Fibroblast of skin of right biceps (primary cell): ENCODE measurements around the gene GPR39.
"Not testable (repeated sequence)": the region's sequence is repeated elsewhere in the genome, so short reads cannot be mapped to it uniquely, and the experiment has no call there.

Experiments used
- DNase-seq: peaks from one replicate; pipeline ENCODE4 v3.0.0-alpha.2; 2013

Gene GPR39

DNA sequence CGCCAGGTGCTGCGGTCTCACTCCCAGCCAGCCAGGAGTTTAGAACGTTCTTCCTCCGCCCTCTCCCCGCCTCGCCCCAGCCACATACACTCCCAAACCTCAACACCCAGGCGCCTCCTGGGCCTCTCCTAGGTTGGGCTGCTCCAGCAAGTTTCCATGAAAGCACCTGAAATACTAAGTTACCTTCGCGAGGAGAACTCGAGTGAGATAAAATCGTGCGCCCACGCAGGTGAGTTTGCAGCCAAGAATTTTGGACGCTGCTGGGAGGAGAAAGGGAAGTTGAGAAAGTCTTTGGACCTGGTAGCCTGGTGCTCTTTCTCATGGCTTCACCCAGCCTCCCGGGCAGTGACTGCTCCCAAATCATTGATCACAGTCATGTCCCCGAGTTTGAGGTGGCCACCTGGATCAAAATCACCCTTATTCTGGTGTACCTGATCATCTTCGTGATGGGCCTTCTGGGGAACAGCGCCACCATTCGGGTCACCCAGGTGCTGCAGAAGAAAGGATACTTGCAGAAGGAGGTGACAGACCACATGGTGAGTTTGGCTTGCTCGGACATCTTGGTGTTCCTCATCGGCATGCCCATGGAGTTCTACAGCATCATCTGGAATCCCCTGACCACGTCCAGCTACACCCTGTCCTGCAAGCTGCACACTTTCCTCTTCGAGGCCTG lies at the start of gene GPR39:
GPR39 (plus strand) TSS at position 83 of the 673 bp plus-strand sequence.
- no peak for DNase-seq

DNA sequence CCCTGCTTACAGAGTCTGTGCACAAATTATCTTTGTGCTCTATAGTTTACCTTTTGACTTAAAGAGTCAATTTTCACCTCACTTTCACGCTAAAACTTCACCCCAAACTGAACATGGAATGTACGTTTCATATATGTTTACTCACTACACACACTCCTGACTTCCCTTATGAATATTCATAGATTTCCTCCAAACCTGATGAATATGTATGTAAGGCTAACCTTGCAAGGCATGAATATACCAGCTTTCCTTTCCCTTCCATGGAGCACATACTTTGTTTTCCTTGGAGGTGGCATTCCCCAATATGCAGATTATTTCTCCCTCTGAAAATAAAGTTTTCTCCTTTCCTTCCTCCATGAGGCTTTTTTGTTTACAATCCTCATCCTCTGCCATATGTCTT lies 48.4 kb upstream of the GPR39 start:
- no peak for DNase-seq

DNA sequence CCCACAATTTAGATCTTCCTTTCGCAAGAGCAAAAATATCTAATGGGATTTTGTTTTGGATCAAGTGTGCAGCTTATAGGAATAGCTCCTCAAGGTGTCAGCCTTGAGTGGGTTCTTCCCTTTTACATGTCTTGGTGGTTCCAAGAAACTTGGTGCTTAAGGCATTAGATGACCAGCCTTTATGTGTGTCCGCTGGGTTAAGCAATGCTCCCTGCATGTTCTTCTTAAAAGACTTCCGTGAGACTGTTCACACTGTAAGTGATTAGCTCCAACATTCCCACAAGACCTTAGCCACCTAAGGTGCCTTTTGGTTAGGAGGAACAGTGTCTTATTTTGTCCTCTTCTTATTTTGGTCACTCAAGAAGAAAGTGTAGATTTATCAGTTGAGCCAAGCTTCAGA lies 44.3 kb upstream of the GPR39 start:
- no peak for DNase-seq

DNA sequence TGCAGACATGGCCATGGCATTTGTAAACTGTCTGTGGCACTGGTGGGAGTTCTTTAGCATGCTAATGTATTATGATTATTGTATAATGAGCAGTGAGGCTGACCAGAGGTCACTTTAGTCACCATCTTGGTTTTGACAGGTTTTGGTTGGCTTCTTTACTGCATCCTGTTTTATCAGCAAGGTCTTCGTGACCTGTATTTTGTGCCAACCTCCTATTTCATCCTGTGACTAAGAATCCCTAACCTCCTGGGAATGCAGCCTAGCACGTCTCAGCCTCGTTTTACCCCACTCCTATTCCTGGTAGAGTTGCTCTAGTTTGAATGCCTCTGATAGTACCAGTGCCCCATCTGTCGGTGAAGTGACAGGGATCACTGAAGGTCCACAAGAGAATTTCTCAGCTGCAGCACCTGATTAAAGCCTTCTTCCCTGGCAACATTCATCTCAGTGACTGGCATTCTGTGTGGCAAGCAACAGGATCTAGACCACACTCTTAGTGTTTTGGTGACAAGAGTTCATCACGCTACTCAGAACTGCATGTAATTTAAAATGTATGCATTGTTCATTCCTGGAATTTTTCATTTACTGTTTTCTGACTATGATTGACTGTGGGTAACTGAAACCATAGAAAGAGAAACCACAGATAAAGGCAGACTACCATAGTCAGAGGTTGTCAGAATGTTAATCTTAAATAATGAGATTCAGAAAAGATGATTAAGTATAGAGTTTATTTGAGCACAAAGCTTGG lies 43.0 kb upstream of the GPR39 start:
- no peak for DNase-seq

DNA sequence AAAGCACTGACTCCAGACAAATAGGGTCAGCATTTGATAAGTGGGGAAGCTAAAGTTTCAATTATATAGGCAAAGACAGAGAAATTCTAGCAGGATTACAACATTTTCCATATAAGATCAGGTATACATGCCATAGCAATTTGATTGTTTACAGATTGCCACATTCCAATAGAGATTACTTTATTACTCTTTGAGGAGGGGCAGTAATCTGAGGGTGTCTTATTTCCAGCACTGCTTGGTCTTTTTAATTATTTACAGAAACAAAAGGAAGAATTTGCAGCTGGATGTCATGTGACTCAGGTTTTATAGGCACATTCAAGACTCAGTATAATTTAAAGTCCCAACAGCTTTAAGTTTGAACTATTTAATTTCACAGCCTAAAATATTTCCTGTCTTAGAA lies 42.5 kb upstream of the GPR39 start:
- no peak for DNase-seq

DNA sequence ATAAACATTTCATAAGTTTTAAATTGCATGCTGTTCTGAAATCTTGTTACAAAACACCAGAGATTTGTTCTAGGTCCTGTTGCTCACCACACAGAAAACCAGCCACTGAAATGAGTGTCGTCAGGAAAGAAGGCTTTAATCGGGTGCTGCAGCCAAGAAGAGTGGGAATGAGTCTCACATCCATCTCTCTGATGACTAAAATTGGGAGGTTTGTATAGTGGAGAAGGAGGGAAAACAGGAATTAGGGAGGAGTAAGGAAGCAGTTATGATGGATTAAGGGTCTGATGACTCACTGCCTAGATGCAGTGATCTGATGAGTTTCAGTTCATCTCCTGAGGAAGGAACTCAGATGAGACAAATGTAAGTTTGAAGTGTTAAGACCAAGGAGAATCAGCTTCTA lies 42.1 kb upstream of the GPR39 start:
- peak; percentile 43 for DNase-seq

DNA sequence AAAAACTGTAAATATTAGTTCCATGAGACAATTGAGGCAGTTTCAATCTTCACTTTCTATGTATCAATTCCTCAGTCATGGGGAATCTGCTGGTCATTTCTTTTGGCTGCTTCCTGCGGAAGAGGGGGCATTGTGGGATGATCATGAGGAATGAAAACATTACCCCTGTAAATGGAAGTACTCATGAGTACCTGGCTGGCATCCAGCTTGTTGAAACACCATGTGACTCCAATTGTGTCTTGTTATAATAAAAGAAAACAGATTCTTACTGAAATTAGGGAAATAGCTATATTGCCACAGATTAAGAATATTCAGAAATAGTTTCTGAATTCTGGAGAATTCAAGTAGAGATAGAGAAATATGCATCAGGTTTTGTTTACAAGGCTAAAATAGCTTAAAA lies 41.6 kb upstream of the GPR39 start:
- DNase-seq: no peak

DNA sequence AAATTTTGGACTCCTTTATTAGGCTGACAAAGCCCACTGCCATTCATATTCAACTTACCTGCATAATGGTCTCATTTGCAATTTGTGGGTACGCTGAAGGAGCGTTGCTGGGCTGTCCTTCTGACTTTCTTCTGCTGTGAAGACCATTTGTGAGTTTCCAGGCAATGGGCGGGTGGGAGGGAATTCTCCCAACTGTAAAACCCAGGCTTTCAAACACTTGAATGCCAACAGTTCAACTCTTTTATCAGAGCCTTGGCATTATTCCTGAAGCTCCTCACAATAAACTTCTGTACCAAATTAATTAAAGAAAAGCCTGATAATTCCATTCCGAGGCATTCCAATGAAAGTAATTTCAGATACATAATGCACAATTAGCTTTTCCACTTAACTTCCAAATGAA lies 35.2 kb upstream of the GPR39 start:
- DNase-seq: no peak

DNA sequence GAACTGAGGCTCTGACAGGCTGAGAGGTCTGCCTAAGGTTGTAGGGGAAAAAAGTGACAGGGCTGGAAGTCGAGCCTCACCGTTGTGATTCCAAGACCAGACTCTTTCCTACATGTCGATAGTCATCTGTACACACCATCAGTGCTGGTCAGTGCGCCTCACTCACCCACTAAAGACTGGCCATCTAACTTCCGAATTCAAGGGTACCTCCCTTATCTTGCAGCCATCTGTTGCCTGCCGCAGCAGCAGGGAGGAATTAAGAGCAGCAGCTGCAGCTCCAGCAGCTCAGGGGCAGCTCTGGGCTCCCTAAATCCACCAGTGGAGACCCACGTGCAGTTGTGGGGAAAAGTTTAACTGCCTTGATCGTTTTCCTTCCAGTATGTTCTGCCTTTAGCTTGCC lies 32.6 kb upstream of the GPR39 start:
- DNase-seq: no peak

DNA sequence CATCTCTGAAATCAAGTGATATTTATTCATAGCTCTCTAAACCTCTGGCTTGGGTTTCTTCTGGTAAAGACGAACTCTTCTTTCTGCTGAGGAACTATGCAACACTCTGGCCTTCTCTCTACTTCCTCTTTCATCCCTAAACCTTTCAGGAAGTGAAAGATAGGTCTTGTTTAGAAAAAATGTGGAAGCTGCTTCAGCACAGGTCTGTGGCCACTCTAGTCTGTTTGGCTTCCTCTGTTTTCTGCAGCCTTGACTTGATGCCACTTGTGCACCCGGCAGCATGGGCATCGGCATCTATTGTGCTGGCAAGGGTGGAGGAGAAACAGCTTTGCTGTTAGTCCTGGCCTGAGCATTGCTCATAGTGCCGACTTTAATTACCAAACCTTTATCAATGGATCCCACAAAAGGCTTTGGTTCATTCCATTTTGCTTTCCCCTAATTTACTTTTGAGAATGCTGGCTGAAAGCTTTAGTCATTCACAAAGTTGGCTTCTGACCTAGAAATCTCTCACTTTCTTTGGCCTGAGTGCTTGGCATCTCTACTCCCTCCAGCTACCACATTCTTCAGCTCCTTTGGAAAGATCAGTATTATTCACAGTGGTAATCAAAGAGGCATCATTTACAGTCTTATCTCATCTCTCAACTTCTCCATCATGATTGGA lies 32.0 kb upstream of the GPR39 start:
- no peak for DNase-seq

DNA sequence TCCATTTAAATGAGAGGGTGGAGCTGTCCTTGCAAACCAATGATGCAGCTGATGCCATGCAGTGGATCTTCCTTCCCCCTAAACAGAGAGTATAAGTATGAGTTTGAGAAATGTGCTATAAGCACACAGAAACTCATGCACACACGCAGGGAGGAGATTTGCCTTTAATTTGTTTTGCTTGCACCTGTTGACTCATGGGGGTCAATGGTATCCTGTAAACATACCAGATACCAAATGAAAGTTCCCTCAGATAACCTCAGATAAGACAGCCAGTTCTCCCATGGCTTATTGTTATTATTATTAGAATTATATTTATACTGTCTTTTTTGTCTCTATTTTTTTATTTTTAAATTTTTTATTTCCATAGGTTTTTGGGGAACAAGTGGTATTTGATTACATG lies 29.5 kb upstream of the GPR39 start:
- DNase-seq: no peak

DNA sequence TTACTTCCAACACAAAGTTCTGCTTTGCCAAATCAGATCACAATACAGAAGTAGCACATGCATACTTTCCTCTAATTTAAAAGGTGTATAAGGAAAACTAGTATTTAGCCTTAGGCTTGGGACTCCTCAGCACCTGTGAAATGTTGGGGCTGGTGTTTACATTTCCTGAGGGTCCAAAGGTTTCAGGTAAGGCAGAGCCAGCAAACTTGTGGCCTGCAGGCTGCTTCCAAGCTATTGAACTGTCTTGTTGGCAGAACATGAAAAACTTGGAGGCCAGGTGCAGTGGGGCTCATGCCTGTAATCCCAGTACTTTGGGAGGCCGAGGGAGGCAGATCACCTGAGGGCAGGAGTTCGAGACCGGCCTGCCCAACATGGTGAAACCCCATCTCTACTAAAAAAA lies 26.5 kb upstream of the GPR39 start:
- DNase-seq: no peak

DNA sequence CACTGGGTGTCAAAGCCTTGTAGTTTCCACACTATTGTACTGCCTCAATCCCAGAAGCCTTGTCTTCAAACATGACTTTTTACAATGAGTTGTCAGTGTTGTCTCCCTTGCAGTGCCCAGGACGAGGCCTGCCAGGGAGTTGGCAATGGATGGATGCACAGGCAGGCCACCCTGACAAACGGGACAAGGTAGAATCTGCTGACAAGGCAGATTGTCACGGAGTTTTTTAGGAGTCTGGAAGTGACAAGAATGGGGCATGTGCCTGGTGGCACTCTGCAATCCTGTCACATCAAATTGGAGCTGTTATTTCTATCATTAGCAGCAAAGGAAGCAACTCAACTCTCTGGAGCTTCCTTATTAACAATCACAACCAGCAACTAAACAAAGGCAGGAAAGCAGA lies 25.2 kb upstream of the GPR39 start:
- DNase-seq: no peak

DNA sequence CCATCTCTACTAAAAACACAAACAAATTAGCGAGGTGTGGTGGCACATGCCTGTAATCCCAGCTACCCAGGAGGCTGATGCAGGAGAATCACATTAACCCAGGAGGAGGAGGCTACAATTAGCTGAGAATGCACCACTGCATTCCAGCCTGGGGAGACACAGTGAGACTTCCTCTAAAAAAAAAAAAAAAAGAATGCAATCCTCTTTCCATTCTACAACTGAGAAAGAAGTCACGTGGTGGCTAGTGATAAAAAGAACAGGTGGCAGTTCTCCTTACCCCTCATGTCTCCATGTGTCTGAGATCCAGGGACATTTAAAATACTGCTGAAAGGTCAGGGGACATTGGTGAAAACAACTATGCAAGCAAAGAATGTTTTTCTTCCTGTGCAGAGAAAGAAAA lies 24.4 kb upstream of the GPR39 start:
- no peak for DNase-seq

DNA sequence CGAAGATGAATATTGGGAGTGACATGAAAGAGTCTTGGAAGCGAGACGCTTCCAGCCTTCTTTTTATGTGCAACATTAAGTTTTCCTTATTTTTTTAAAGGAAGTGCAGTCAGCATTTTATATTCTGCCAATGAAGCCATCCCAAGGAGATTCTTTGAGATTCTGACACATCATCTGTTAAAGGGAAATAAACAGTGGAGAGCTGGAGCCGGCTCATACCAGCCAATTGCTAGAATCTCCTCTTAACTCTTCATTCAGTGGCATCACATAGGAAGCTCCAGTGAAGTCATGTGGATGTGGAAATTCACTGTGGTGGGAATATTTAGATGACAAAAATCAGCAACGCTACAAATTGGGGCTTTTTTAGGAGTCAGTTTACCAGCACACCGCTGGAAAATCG lies 23.7 kb upstream of the GPR39 start:
- DNase-seq: no peak

DNA sequence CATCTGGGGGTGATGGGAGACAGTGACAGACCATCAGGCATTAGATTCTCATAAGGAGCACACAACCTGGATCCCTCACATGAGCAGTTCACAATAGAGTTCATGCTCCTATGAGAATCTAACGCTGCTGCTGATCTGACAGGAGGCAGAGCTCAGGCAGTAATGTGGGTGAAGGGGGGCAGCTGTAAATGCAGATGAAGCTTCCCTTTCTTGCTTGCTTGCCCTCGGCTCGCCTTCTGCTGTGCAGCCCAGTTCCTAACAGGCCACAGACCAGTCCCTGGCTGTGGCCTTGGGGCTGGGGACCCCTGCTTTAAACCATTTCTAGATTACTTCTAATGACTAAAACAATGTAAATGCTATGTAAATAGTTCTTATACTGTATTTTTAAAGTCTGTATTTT lies 19.6 kb upstream of the GPR39 start:
- DNase-seq: not testable (repeated sequence)

DNA sequence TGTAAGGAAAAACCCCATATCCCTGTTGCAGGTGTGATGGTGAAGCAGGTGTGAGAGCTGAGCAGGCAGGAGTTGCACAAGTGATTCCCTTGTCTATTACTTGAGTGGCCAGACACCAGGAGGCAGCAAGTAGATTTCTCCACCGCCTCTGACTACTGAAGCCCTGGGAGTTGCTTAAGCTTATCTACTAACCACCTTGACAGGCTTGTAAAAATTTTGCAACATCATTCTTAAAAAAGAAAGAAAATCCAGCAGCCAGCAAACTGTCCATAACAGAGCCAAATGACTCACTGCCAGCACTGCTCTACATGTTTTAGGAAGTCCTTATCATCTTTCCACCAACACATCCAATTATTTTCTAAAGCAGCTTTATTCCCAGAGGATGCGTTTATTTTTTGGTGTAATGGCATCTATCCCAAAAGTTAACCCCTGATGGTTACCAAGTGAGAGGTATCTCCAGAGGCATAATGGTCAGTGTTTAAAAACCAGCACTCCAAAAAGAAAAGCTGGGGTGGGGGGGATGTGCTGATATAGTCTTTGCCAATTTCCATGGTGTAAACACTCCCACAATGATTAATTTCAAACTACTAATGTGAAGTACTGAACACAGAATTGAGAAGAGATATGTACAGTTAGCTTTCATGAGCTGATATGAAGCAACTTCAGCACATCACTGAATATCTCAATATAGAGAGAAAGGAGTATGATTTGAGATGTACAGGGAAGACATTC lies 16.3 kb upstream of the GPR39 start:
- peak; percentile 46 for DNase-seq

DNA sequence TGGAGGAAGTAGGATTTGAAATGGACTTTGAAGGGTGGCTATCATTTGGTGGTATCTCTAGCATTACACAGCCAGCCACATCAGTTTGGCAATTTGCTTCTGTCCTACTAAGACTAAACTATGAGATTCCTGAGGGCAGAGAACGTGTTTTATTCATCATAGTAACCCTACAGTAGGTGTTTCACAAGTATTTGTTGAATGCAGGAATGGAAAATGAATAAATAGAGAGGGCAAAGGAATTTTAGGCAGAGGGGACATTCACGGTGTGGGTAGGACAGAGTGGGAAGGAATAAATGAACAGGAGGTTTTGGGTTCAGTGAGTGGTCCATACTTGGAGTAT lies 15.7 kb upstream of the GPR39 start:
- no peak for DNase-seq

DNA sequence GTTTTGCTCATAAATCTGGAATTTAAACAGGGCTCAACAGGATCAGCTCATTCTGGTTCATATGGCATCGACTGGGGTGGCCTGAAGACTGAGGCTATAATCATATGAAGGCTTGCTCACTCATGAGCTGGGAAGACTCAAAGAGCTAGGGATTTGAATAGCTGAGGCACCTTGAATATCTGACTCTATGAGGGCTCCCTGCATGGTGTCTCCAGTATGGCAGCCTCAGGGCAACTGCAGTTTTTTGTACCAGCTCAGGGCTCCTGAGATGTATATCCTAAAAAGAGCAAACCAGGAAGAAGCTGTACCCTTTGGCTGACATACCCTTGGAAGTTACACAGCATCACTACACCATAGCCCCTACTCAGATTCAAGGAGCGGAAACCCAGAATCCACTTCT lies 15.3 kb upstream of the GPR39 start:
- no peak for DNase-seq

DNA sequence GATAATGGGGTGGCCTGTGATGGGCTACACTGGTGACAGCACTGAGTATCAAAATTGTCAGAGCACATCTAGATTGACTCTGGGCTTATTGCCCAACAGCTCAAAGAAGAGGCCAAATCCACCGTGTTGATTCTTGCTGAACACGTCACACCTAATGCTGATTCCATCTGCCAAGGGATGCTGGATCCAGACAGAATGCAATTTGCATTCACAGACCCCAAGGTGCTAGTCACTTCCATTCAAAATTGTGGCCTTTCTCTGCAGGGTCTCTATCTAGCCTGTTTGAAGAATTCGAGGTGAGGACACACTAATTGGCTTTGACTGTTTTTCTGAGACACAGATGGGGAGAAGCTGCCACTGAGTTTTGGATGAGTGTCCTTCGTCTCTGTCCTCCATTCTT lies 13.5 kb upstream of the GPR39 start:
- DNase-seq: no peak

DNA sequence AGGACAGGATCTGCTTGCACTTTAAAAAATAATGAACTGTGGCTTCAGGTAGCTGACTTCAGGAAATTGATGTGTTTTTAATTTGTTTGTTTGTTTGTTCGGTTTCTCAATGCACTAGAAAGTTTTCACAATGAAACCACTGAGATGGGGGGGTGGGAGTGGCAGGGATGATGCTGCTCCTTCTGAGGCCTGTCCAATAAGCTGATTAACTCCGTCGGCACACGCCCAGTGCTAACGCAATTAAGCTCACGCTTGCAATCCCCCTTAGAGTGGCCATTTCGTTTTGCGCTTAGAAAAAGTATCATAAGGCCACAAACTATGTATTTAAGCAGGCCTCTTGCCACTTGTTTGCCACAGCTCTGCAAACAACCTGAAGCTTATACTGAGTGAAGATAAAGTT lies 12.5 kb upstream of the GPR39 start:
- DNase-seq: no peak

DNA sequence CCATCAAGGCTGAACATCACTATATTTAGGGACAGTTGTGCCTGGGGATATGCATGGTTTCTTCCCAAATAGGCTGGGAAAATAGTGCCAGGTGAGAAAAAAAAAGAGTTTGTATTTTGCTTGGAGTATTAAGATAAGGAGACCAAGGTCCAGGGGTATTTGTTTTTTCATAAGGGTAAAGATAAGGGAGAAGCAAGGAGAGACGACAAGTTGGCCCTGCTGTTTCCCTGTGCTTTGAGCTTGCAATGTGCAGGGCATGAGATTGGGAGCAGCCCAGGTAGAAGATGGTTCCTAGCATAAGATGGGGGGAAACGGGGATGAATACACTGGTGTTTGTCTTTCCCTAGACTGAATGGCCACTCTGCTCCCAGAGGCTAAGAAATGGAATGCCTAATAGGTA lies 8.8 kb upstream of the GPR39 start:
- DNase-seq: no peak

DNA sequence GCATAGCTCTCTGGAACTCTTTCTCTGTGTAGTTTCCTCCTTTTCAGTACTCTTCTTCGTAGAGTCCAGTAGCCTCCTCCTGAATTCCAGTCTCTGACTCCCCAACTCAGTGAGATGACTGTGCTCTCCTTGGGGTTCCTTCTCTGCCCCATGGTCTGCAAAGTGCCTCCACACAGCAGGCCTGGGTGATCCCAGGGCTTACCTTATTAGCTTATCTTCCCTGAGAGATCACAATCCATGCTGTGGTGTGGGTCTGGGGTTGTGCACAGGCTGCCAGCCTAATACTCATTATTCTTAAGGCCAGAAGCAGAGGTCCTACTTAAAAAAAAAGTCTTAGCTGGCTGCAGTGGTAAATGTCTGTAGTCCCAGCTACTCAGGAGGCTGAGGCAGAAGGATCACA lies 4.6 kb upstream of the GPR39 start:
- DNase-seq: no peak

DNA sequence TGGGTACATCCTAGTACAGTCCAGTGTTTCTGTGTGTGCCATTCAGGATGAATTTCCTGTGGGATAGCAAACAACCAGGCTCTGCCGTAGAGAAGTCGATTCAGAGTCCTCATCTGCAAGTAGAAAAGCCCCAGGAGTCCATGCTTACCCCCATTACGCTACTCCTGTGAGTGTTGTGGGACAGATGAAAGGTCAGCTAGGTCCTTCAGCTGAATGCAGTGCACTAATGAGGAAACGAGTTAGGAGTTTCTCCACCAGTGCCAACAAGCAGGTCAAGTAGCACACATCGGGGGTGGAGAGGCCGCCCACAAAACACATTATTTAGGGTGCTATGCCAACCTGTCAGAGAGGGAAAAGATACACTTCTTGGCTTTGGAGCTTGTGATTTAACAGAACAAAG lies 2.5 kb upstream of the GPR39 start:
- no peak for DNase-seq
